OCI-LY7 (cell line): ENCODE measurements around the gene RNF41. TPM values are rescaled to one million over a fixed set of nuclear protein-coding genes. Genes with fewer than 3 reads are reported as not detected.

Source experiments
- BruUV-seq: library from RNA; stranded (reverse); fragments of 400-500 nt; replicated peaks from 2 replicates; lab custom pipeline; 2021; lab: Mats Ljungman, UMichigan
- CTCF ChIA-PET: fragments of 300-600 bp; sonication (Branson Sonifier 250); formaldehyde crosslinking; loops from one replicate; lab custom pipeline; 2022; ENCODE audit warnings: antibody characterized with exemption; ENCODE audit not compliant: unreplicated experiment; lab: Charles Lee
- POLR2A ChIA-PET: fragments of 300-600 bp; sonication (Branson Sonifier 250); formaldehyde crosslinking; loops from one replicate; lab custom pipeline; 2022; ENCODE audit warnings: antibody characterized with exemption; lab: Charles Lee
- DNase-seq: peaks from one replicate; pipeline ENCODE4 v3.0.0-alpha.2; 2015; ENCODE audit warnings: low spot score
- H2AFZ ChIP-seq: fragments of 200-600 bp; sonication (generic), shearing (Covaris generic); 2 replicates; pipeline ENCODE4 v1.6.1; 2014; ENCODE audit warnings: mild to moderate bottlenecking, antibody characterized with exemption, low read length, moderate library complexity
- H3K27ac ChIP-seq: fragments of 200-600 bp; sonication (generic); 2 replicates; pipeline ENCODE4 v1.5.1; 2014; ENCODE audit warnings: mixed run types, low read depth, mild to moderate bottlenecking, moderate library complexity, low read length, inconsistent platforms; ENCODE audit not compliant: poor library complexity, severe bottlenecking
- H3K36me3 ChIP-seq: fragments of 200-600 bp; sonication (generic); 2 replicates; pipeline ENCODE4 v1.6.1; 2014; ENCODE audit warnings: mild to moderate bottlenecking, antibody characterized with exemption, low read length, moderate library complexity, mixed read lengths; ENCODE audit not compliant: insufficient read depth
- H3K4me1 ChIP-seq: fragments of 200-600 bp; sonication (generic); 2 replicates; pipeline ENCODE4 v1.5.1; 2014; ENCODE audit warnings: mild to moderate bottlenecking, low read length; ENCODE audit not compliant: insufficient read depth, poor library complexity, severe bottlenecking
- H3K4me2 ChIP-seq: fragments of 200-600 bp; sonication (generic); 2 replicates; pipeline ENCODE4 v1.6.1; 2014; ENCODE audit warnings: mild to moderate bottlenecking, low read length
- H3K4me3 ChIP-seq: fragments of 200-600 bp; sonication (generic); 2 replicates; pipeline ENCODE4 v1.5.1; 2014; ENCODE audit warnings: mild to moderate bottlenecking, low read depth, low read length; ENCODE audit not compliant: poor library complexity, severe bottlenecking
- H3K79me2 ChIP-seq: fragments of 200-600 bp; sonication (generic); 2 replicates; pipeline ENCODE4 v1.6.1; 2016; ENCODE audit warnings: low read depth, mild to moderate bottlenecking, low read length, moderate library complexity, mixed read lengths; ENCODE audit not compliant: insufficient read depth
- H3K9me2 ChIP-seq: fragments of 200-600 bp; sonication (generic); 2 replicates; pipeline ENCODE4 v1.6.1; 2016; ENCODE audit warnings: mild to moderate bottlenecking, low read length, mixed read lengths; ENCODE audit not compliant: insufficient read depth
- H3K9me3 ChIP-seq: fragments of 200-600 bp; sonication (generic); 2 replicates; pipeline ENCODE4 v1.6.1; 2014; ENCODE audit warnings: mild to moderate bottlenecking, mixed run types, low read length, mixed read lengths
- H4K20me1 ChIP-seq: fragments of 200-600 bp; sonication (generic); 2 replicates; pipeline ENCODE4 v1.6.1; 2014; ENCODE audit warnings: mild to moderate bottlenecking, antibody characterized with exemption, low read length, moderate library complexity, mixed read lengths; ENCODE audit not compliant: insufficient read depth
- CTCF ChIP-seq: fragments of 200-600 bp; sonication (generic); conservative IDR thresholded peaks from 2 replicates; pipeline ENCODE4 v1.5.1; 2014; ENCODE audit warnings: mild to moderate bottlenecking, antibody characterized with exemption, low read length, moderate library complexity, mixed read lengths
- EZH2phosphoT487 ChIP-seq: fragments of 200-600 bp; sonication (generic); IDR thresholded peaks from 2 replicates; pipeline ENCODE4 v1.6.1; 2018; ENCODE audit warnings: low read depth, borderline replicate concordance, mild to moderate bottlenecking, mixed run types, antibody characterized with exemption, low read length, moderate library complexity, mixed read lengths
- intact Hi-C: fragments of 100-400 bp; cut with micrococcal nuclease; formaldehyde crosslinking; loops from one replicate; pipeline ENCODE4 v1.10.0; 2022; ENCODE audit not compliant: unreplicated experiment
- total RNA-seq, 2 experiments: library from RNA; depleted of rRNA in 1 of 2; stranded (reverse); fragments of >200 nt in 1 of 2; shearing (Covaris generic) in 1 of 2; gene quantifications; 2 replicates each; pipeline ENCODE4 v1.2.3, GENCODE V29; 2014 to 2022

Gene RNF41
- total RNA-seq, 2 experiments from 2014 or later, result 43.7 to 76.1 TPM

- intact Hi-C loops, result no loop called here
- Histone ChIP-seq H4K20me1 (no peaks in the 10 kb centered on the region), H3K9me2 (no peaks in the 10 kb centered on the region), H2AFZ (no peak overlapping the region), H3K4me1 (peaks cover 14% of the 10 kb centered on the region), H3K27ac (no peak overlapping the region), H3K36me3 (peaks cover 83% of the 10 kb centered on the region), H3K4me2 (no peak overlapping the region), H3K79me2 (no peaks in the 10 kb centered on the region), H3K9me3 (no peaks in the 10 kb centered on the region), H3K4me3 (no peak overlapping the region)
- ChIA-PET CTCF (no interaction called here), POLR2A (no interaction called here)
- no TSS peak for BruUV-seq
- DNase-seq, result no peak
- TF ChIP-seq CTCF (no peak), EZH2phosphoT487 (no peak)
These were observed 9.4 kb downstream of the RNF41 start for GRCh38 chr12:56212361-56212760.

- H3K36me3 ChIP-seq, result peaks cover 81% of the 10 kb centered on the region
- ChIA-PET CTCF (interaction anchor here (0.6 to 4.4 kb wide), 6 partner anchors 11 to 261 kb away, joined by 3 to 35 read pairs (median 4); partner anchors contain the start of genes RNF41 and SMARCC2), POLR2A (interaction anchor here (0.5 to 6.1 kb wide), 10 partner anchors 8 to 241 kb away, joined by 3 to 85 read pairs (median 4); partner anchors contain the start of genes RNF41 and TIMELESS)
- H3K9me3 ChIP-seq, result no peaks in the 10 kb centered on the region
- intact Hi-C loops, result loop anchor here (1.0 kb wide), 1 partner anchor 16 kb away; the partner anchor contains the start of gene NABP2
- peak; percentile 97 for DNase-seq
- no peaks in the 10 kb centered on the region for H3K9me2 ChIP-seq
- TF ChIP-seq EZH2phosphoT487 (no peak), CTCF (no peak)
- peak overlapping the region; percentile 94 for H3K27ac ChIP-seq
- H2AFZ ChIP-seq, result no peak overlapping the region
- peak overlapping the region; percentile 86 for H3K4me2 ChIP-seq
- BruUV-seq, result no TSS peak
- peaks cover 42% of the 10 kb centered on the region for H3K4me1 ChIP-seq
- H4K20me1 ChIP-seq, result no peaks in the 10 kb centered on the region
- no peaks in the 10 kb centered on the region for H3K79me2 ChIP-seq
- H3K4me3 ChIP-seq, result peak overlapping the region; percentile 41
These were observed 13.7 kb downstream of the RNF41 start for GRCh38 chr12:56208006-56208405.

- H3K27ac ChIP-seq, result peak overlapping the region; percentile 94
- H3K4me2 ChIP-seq, result peak overlapping the region; percentile 86
- no peaks in the 10 kb centered on the region for H3K79me2 ChIP-seq
- BruUV-seq, result no TSS peak
- no peaks in the 10 kb centered on the region for H4K20me1 ChIP-seq
- H3K9me2 ChIP-seq, result no peaks in the 10 kb centered on the region
- H3K36me3 ChIP-seq, result peaks cover 67% of the 10 kb centered on the region
- intact Hi-C loops, result loop anchor here (2.0 kb wide), 1 partner anchor 14 kb away; the partner anchor contains the start of gene RNF41
- POLR2A ChIA-PET, result interaction anchor here (0.8 to 6.1 kb wide), 4 partner anchors 15 to 153 kb away, joined by 3 to 85 read pairs (median 4); partner anchors contain the start of genes IL23A, RNF41 and STAT2
- CTCF ChIA-PET, result interaction anchor here (0.6 to 4.4 kb wide), 3 partner anchors 10 to 897 kb away, joined by 3 to 35 read pairs (median 3); partner anchors contain the start of gene RNF41
- DNase-seq, result peak; percentile 66
- H3K9me3 ChIP-seq, result no peaks in the 10 kb centered on the region
- H3K4me1 ChIP-seq, result peaks cover 42% of the 10 kb centered on the region
- TF ChIP-seq CTCF (peak; percentile 78), EZH2phosphoT487 (no peak)
- no peak overlapping the region for H3K4me3 ChIP-seq
- H2AFZ ChIP-seq, result no peak overlapping the region
These were observed 15.1 kb downstream of the RNF41 start for GRCh38 chr12:56206452-56207166.
